ENCODE data around the gene ACTRT1.

ACTRT1 gene

DNA sequence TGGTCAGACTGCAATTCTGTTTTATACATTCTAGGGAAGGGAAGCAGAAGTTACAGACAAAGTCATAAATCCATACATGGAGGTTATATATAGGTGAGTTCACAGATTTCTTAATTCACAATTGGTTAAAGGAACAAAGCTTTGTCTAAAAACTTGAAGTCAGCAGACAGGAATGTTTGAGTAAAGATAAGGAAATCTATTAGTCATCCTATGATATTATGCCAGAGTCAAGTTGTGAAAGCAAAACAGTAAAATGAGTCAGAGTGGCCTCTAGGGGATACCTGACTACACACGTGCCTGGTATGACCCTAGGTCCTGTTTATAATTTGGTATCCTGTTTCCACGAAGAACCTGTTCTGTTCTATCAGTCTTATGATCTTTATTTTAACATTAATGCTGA is 31.5 kb downstream of the ACTRT1 start:
- H3K36me3 ChIP-seq = no peaks in the 10 kb centered on the region
- DNase-seq = no peak
- H3K27me3 ChIP-seq = no peaks in the 10 kb centered on the region
- TF ChIP-seq CTCF (IDR thresholded peaks at IDR 0.05; ENCODE audit: low read depth, low read length) = no peak
- no peak overlapping the region for H3K4me3 ChIP-seq (ENCODE audit: low read depth, low read length)
- H3K4me1 ChIP-seq = no peaks in the 10 kb centered on the region
- H3K9me3 ChIP-seq = no peaks in the 10 kb centered on the region

DNA sequence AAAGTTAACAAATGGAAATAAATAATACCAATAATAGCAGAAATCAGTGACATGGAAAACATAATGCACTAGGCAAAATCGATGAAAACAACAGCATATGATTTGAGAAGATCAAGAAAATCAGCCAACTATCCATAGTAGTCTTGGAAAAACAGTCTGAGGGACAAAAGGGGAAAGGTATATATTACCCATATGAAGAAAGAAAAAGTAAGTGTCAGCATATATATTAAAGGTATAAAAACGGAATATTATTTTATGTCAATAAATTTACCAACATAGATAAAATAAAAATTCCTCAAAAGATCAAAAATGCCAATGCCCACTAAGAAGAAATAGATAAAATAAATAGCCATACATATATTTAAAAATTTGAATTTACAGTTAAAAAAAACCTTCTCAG is 33.0 kb downstream of the ACTRT1 start:
- Histone ChIP-seq H3K4me1 (no peaks in the 10 kb centered on the region), H3K9me3 (no peaks in the 10 kb centered on the region)

GRCh38 chrX:128012015-128012414 is 40.2 kb downstream of the ACTRT1 start:
- TF ChIP-seq CTCF (IDR thresholded peaks at IDR 0.05; ENCODE audit: low read depth, low read length) = no peak
- H3K9me3 ChIP-seq = no peaks in the 10 kb centered on the region
- no peaks in the 10 kb centered on the region for H3K36me3 ChIP-seq
- H3K4me3 ChIP-seq (ENCODE audit: low read depth, low read length) = no peak overlapping the region
- no peaks in the 10 kb centered on the region for H3K4me1 ChIP-seq
- H3K27me3 ChIP-seq = no peaks in the 10 kb centered on the region
- no peak for DNase-seq

More for the DNA sequence above, 33.0 kb downstream of the ACTRT1 start:
- TF ChIP-seq CTCF (IDR thresholded peaks at IDR 0.05; ENCODE audit: low read depth, low read length) = no peak
- no peaks in the 10 kb centered on the region for H3K36me3 ChIP-seq
- no peaks in the 10 kb centered on the region for H3K27me3 ChIP-seq
- no peak for DNase-seq
- no peak overlapping the region for H3K4me3 ChIP-seq (ENCODE audit: low read depth, low read length)

DNA sequence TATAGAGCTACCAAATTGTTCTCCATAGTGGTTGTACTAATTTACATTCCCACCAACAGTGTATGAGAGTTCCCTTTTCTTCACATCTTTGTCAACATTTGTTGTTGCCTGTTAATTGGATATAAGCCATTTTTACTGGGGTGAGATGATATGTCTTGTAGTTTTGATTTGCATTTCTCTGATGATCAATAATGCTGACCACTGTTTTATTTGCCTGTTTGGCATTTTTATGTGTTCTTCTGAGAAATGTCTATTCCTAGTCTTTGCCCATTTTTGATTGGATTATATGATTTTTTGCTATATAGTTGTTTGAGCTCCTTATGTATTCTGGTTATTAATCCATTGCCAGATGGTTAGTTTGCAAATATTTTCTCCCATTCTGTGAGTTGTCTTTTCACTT is 44.3 kb downstream of the ACTRT1 start:
- H3K4me3 ChIP-seq (ENCODE audit: low read depth, low read length) = no peak overlapping the region
- no peaks in the 10 kb centered on the region for H3K4me1 ChIP-seq
- DNase-seq = no peak
- H3K36me3 ChIP-seq = no peaks in the 10 kb centered on the region
- no peak for TF ChIP-seq CTCF (IDR thresholded peaks at IDR 0.05; ENCODE audit: low read depth, low read length)
- H3K27me3 ChIP-seq = no peaks in the 10 kb centered on the region
- no peaks in the 10 kb centered on the region for H3K9me3 ChIP-seq

All from BE2C (cell line).